A204.1 (cell line): ENCODE measurements around the gene PLPP3.

Source experiments
- FAIRE-seq: peaks from 2 replicates; lab custom pipeline; 2012; peaks lifted over from hg19 to GRCh38; lab: Jason Lieb, UNC

Gene PLPP3

GRCh38 chr1:56457756-56458375 is 121.5 kb downstream of the PLPP3 start:
- no peak for FAIRE-seq

- no peak for FAIRE-seq
These were observed 122.8 kb downstream of the PLPP3 start for GRCh38 chr1:56456435-56457101.

- no peak for FAIRE-seq
These were observed 125.8 kb downstream of the PLPP3 start for GRCh38 chr1:56453417-56454078.

- no peak for FAIRE-seq
These were observed 126.3 kb downstream of the PLPP3 start for GRCh38 chr1:56453016-56453415.

GRCh38 chr1:56452027-56453011 is 127.0 kb downstream of the PLPP3 start:
- no peak for FAIRE-seq

GRCh38 chr1:56451491-56451890 is 127.9 kb downstream of the PLPP3 start:
- no peak for FAIRE-seq

- FAIRE-seq = no peak
These were observed 129.2 kb downstream of the PLPP3 start for GRCh38 chr1:56450004-56450666.

- no peak for FAIRE-seq
These were observed 130.6 kb downstream of the PLPP3 start for GRCh38 chr1:56448529-56449300.

GRCh38 chr1:56447823-56448222 is 131.5 kb downstream of the PLPP3 start:
- no peak for FAIRE-seq

- FAIRE-seq = no peak
These were observed 132.7 kb downstream of the PLPP3 start for GRCh38 chr1:56446531-56447098.

GRCh38 chr1:56444960-56445646 is 134.3 kb downstream of the PLPP3 start:
- no peak for FAIRE-seq
